ENCODE data around the gene TAF8.

DNA sequence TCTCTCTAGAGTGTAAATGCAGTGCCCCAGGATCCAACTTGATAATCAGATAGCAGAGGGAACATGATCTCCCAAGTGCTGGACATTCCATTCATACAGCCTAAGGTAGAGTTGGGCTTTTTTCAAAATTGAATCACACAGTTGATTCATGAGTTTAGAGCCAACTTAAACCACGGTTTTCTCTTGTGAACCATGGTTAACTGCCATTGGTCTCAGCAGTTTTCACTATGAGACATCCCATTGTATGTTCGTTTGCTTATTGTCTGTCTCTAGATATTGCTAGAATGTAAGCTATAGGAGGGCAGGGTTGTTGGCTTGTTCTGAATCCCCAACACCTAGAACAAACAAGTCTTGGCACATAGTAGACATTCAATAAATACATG, 37.2 kb upstream of the TAF8 start:
- TF ChIP-seq, protein P1, sequence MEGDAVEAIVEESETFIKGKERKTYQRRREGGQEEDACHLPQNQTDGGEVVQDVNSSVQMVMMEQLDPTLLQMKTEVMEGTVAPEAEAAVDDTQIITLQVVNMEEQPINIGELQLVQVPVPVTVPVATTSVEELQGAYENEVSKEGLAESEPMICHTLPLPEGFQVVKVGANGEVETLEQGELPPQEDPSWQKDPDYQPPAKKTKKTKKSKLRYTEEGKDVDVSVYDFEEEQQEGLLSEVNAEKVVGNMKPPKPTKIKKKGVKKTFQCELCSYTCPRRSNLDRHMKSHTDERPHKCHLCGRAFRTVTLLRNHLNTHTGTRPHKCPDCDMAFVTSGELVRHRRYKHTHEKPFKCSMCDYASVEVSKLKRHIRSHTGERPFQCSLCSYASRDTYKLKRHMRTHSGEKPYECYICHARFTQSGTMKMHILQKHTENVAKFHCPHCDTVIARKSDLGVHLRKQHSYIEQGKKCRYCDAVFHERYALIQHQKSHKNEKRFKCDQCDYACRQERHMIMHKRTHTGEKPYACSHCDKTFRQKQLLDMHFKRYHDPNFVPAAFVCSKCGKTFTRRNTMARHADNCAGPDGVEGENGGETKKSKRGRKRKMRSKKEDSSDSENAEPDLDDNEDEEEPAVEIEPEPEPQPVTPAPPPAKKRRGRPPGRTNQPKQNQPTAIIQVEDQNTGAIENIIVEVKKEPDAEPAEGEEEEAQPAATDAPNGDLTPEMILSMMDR (IDR thresholded peaks at IDR 0.05), result no peak
- TF ChIP-seq POLR2A (IDR thresholded peaks at IDR 0.05) (no peak), POLR2AphosphoS5 (IDR thresholded peaks at IDR 0.05; ENCODE audit: insufficient read depth in 1 of 2, low read depth in 1 of 2) (no peak)
